Astrocyte (in vitro differentiated cells and primary cell): ENCODE data around the gene THSD8.

Experiments
- EZH2 ChIP-seq: IDR thresholded peaks from 2 replicates; pipeline ENCODE4 v1.6.1; 2012; ENCODE audit warnings: mild to moderate bottlenecking, low read length, inconsistent platforms; ENCODE audit not compliant: insufficient read depth
- TF ChIP-seq, protein P1 (sequence below): IDR thresholded peaks from 2 replicates; pipeline ENCODE4 v1.5.1; 2011; ENCODE audit warnings: low read depth, mild to moderate bottlenecking, inconsistent platforms, low read length, moderate library complexity; ENCODE audit not compliant: insufficient read depth

DNA sequence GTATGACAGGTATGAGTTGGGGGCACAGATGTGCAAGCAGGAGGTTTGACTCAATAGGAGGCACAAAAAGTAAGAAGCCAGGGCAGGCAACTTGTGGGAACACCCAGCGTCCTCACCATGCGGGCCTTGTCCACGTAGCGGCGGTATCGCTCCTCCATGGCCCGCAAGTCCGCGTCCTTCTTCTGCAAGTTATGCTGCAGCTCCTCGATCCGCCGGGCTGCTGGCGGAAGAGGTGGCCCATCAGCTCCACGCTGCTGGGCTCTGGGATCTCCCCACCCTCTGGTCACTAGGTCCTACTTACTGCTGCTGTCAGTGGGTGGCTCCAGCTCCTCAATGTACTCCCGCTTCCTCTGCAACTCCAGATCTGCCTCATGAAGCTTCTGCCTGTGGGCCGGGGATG lies 37.2 kb upstream of the THSD8 start:
- TF ChIP-seq, protein P1, sequence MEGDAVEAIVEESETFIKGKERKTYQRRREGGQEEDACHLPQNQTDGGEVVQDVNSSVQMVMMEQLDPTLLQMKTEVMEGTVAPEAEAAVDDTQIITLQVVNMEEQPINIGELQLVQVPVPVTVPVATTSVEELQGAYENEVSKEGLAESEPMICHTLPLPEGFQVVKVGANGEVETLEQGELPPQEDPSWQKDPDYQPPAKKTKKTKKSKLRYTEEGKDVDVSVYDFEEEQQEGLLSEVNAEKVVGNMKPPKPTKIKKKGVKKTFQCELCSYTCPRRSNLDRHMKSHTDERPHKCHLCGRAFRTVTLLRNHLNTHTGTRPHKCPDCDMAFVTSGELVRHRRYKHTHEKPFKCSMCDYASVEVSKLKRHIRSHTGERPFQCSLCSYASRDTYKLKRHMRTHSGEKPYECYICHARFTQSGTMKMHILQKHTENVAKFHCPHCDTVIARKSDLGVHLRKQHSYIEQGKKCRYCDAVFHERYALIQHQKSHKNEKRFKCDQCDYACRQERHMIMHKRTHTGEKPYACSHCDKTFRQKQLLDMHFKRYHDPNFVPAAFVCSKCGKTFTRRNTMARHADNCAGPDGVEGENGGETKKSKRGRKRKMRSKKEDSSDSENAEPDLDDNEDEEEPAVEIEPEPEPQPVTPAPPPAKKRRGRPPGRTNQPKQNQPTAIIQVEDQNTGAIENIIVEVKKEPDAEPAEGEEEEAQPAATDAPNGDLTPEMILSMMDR, result no peak
- no peak for TF ChIP-seq EZH2
